HL-60 (cell line): Measurements from ENCODE around the gene TMC5.

Source experiments
- CTCF ChIP-seq: IDR thresholded peaks from one replicate; pipeline ENCODE4 v1.5.1; 2011; ENCODE audit warnings: low read length, control low read depth, inconsistent platforms; ENCODE audit not compliant: insufficient read depth
- POLR2AphosphoS5 ChIP-seq: IDR thresholded peaks from 2 replicates; pipeline ENCODE4 v1.6.1; 2012; ENCODE audit warnings: low read depth

GRCh38 chr16:19525385-19525723, 107.7 kb downstream of the TMC5 start:
- no peak for TF ChIP-seq CTCF
- no peak for TF ChIP-seq POLR2AphosphoS5
